PC-3 (cell line): ENCODE data around the gene SIRPG. TPM values are rescaled to one million over a fixed set of nuclear protein-coding genes. Genes with fewer than 3 reads are reported as not detected.
"Not testable (repeated sequence)": the region's sequence is repeated elsewhere in the genome, so short reads cannot be mapped to it uniquely, and the experiment has no call there.

ENCODE experiments used
- ATAC-seq: fragments of 200-7000 bp; cut with Tn5 transposase; 2 replicates; pipeline ENCODE4 v1.9.1; 2020; ENCODE audit warnings: mild to moderate bottlenecking, moderate library complexity
- BruUV-seq: library from RNA; stranded (reverse); fragments of 400-500 nt; replicated peaks from 2 replicates; lab custom pipeline; 2021; lab: Mats Ljungman, UMichigan
- CTCF ChIA-PET: fragments of 300-600 bp; sonication (Branson Sonifier 250); formaldehyde crosslinking; loops from one replicate; lab custom pipeline; 2022; ENCODE audit warnings: antibody characterized with exemption; lab: Charles Lee
- POLR2A ChIA-PET: fragments of 300-600 bp; sonication (Branson Sonifier 250); formaldehyde crosslinking; loops from one replicate; lab custom pipeline; 2022; ENCODE audit warnings: antibody characterized with exemption; ENCODE audit not compliant: unreplicated experiment; lab: Charles Lee
- DNase-seq: peaks from one replicate; pipeline ENCODE4 v3.0.0-alpha.2; 2015
- H2AFZ ChIP-seq: fragments of 300-600 bp; sonication (generic); 2 replicates; pipeline ENCODE4 v1.6.0; 2016; ENCODE audit warnings: antibody characterized with exemption, low read length
- H3F3A ChIP-seq: fragments of 300-600 bp; sonication (generic); one replicate; pipeline ENCODE4 v1.6.0; 2017; ENCODE audit warnings: antibody characterized with exemption, low read length, control low read depth, mild to moderate bottlenecking; ENCODE audit not compliant: unreplicated experiment
- H3K27ac ChIP-seq: fragments of 300-600 bp; sonication (generic); 2 replicates; pipeline ENCODE4 v1.5.1; 2016; ENCODE audit warnings: mild to moderate bottlenecking, low read length
- H3K27me3 ChIP-seq: fragments of 300-600 bp; sonication (generic); 2 replicates; pipeline ENCODE4 v1.6.1; 2016; ENCODE audit warnings: low read length, mixed read lengths
- H3K36me3 ChIP-seq: fragments of 300-600 bp; sonication (generic); 2 replicates; pipeline ENCODE4 v1.6.1; 2016; ENCODE audit warnings: low read depth, mixed run types, low read length, mixed read lengths
- H3K4me1 ChIP-seq: fragments of 300-600 bp; sonication (generic); 2 replicates; pipeline ENCODE4 v1.5.1; 2016; ENCODE audit warnings: low read length; ENCODE audit not compliant: insufficient read depth
- H3K4me2 ChIP-seq: fragments of 300-600 bp; sonication (generic); 2 replicates; pipeline ENCODE4 v1.6.0; 2016; ENCODE audit warnings: low read length
- H3K4me3 ChIP-seq: fragments of 300-600 bp; sonication (generic); 2 replicates; pipeline ENCODE4 v1.5.1; 2016; ENCODE audit warnings: mild to moderate bottlenecking, low read length, mixed read lengths
- H3K79me2 ChIP-seq: fragments of 300-600 bp; sonication (generic); 2 replicates; pipeline ENCODE4 v1.6.1; 2017; ENCODE audit warnings: low read length, mixed read lengths
- H3K9ac ChIP-seq: fragments of 300-600 bp; sonication (generic); 2 replicates; pipeline ENCODE4 v1.6.0; 2016; ENCODE audit warnings: mild to moderate bottlenecking, low read length
- H3K9me2 ChIP-seq: fragments of 300-600 bp; sonication (generic); replicated peaks from 2 replicates; pipeline ENCODE4 v1.6.1; 2016; ENCODE audit warnings: mixed run types, low read length, mixed read lengths
- H3K9me3 ChIP-seq: fragments of 300-600 bp; sonication (generic); 2 replicates; pipeline ENCODE4 v1.6.1; 2016; ENCODE audit warnings: low read length, mixed read lengths
- H4K20me1 ChIP-seq: fragments of 300-600 bp; sonication (generic); 2 replicates; pipeline ENCODE4 v1.6.1; 2016; ENCODE audit warnings: low read length, mixed read lengths
- EZH2 ChIP-seq: fragments of 300-600 bp; sonication (generic); IDR thresholded peaks from one replicate; pipeline ENCODE4 v1.6.1; 2017; ENCODE audit warnings: antibody characterized with exemption, mild to moderate bottlenecking, low read length; ENCODE audit not compliant: unreplicated experiment
- EZH2phosphoT487 ChIP-seq: fragments of 300-600 bp; sonication (generic); IDR thresholded peaks from 2 replicates; pipeline ENCODE4 v1.6.1; 2018; ENCODE audit warnings: mild to moderate bottlenecking, antibody characterized with exemption, low read length, borderline replicate concordance
- intact Hi-C: fragments of 100-400 bp; cut with micrococcal nuclease; formaldehyde crosslinking; loops from 2 replicates; pipeline ENCODE4 v1.9.0; 2023
- total RNA-seq: library from RNA; depleted of rRNA; stranded (reverse); fragments of >200 nt; gene quantifications from 2 replicates; pipeline ENCODE4 v1.2.3, GENCODE V29; 2014
- TF ChIP-seq, protein P1 (sequence below): fragments of 300-600 bp; sonication (generic); conservative IDR thresholded peaks from 2 replicates; pipeline ENCODE4 v1.5.1; 2017; ENCODE audit warnings: antibody characterized with exemption, low read depth, mild to moderate bottlenecking, low read length

The SIRPG gene
- total RNA-seq, 1 experiment from 2014 or later = not detected

DNA sequence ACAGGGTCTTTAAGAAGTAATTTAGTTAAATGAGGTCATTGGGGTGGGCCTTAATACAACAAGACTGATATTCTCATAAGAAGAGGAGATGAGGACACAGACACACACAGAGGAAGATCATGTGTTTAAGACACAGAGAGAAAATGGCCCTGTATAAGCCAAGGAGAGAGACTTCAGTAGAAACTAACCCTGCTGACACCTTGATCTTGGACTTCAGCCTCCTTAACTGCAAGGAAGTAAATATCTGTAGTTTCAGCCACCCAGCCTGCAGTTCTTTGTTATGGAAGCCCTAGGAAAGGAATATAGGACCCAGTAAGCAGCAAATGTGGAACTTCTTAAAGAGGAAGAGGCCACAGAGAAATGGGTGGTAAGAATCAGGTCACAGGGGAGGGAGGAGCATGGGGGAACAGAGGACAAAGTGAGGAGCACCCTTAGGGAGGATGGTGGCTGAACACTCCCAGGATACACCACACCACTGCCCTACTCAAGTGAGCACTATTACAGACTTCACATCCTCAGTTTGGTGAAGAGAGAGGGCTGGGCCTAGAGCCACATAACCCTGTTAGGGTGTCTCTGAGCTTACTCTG, 38.5 kb downstream of the SIRPG start:
- Histone ChIP-seq H3K36me3 (no peaks in the 10 kb centered on the region), H3K9me2 (no peaks in the 10 kb centered on the region), H3K79me2 (no peaks in the 10 kb centered on the region), H3K27ac (no peak overlapping the region), H3K27me3 (no peaks in the 10 kb centered on the region), H3K4me3 (no peak overlapping the region), H3K4me2 (no peak overlapping the region), H2AFZ (no peak overlapping the region), H4K20me1 (no peaks in the 10 kb centered on the region), H3K4me1 (peaks cover 15% of the 10 kb centered on the region), H3K9me3 (no peaks in the 10 kb centered on the region), H3F3A (no peaks in the 10 kb centered on the region), H3K9ac (no peak overlapping the region)
- no peak for ATAC-seq
- intact Hi-C loops = no loop called here
- DNase-seq = peak; percentile 1
- ChIA-PET CTCF (no interaction called here), POLR2A (no interaction called here)
- TF ChIP-seq EZH2 (no peak), EZH2phosphoT487 (no peak)
- TF ChIP-seq, protein P1, sequence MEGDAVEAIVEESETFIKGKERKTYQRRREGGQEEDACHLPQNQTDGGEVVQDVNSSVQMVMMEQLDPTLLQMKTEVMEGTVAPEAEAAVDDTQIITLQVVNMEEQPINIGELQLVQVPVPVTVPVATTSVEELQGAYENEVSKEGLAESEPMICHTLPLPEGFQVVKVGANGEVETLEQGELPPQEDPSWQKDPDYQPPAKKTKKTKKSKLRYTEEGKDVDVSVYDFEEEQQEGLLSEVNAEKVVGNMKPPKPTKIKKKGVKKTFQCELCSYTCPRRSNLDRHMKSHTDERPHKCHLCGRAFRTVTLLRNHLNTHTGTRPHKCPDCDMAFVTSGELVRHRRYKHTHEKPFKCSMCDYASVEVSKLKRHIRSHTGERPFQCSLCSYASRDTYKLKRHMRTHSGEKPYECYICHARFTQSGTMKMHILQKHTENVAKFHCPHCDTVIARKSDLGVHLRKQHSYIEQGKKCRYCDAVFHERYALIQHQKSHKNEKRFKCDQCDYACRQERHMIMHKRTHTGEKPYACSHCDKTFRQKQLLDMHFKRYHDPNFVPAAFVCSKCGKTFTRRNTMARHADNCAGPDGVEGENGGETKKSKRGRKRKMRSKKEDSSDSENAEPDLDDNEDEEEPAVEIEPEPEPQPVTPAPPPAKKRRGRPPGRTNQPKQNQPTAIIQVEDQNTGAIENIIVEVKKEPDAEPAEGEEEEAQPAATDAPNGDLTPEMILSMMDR = no peak
- no TSS peak for BruUV-seq

DNA sequence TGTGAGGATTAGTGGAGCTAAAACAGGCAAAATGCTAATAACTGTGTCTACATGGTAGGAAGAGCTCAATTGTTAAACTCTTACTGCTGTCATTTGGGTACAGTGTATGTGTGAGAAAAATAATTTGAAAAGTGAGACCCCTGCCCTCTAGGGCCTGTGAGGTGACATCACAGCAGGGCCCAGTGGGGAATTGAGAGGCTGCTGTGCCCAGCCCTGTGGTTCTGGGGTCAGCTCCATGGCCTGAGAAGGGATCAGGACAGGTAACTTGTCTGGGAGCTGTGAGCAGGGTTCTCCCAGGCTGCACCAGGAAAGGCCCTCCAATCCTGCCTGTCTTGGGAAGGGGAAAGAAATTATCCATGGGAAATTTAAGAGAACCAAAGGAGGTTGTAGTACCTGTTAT, 39.1 kb downstream of the SIRPG start:
- no peak overlapping the region for H3K27ac ChIP-seq
- ATAC-seq (no peak), DNase-seq (peak; percentile 1)
- no TSS peak for BruUV-seq
- intact Hi-C loops = no loop called here
- ChIA-PET CTCF (no interaction called here), POLR2A (no interaction called here)
- no peaks in the 10 kb centered on the region for H3K27me3 ChIP-seq
- H3K36me3 ChIP-seq = no peaks in the 10 kb centered on the region
- no peak overlapping the region for H3K9ac ChIP-seq
- H3K79me2 ChIP-seq = no peaks in the 10 kb centered on the region
- H3K9me2 ChIP-seq = no peaks in the 10 kb centered on the region
- peaks cover 13% of the 10 kb centered on the region for H3K4me1 ChIP-seq
- H4K20me1 ChIP-seq = no peaks in the 10 kb centered on the region
- TF ChIP-seq EZH2 (no peak), EZH2phosphoT487 (no peak)
- TF ChIP-seq, protein P1 = no peak
- no peaks in the 10 kb centered on the region for H3F3A ChIP-seq
- no peak overlapping the region for H3K4me3 ChIP-seq
- H2AFZ ChIP-seq = no peak overlapping the region
- no peak overlapping the region for H3K4me2 ChIP-seq
- no peaks in the 10 kb centered on the region for H3K9me3 ChIP-seq

DNA sequence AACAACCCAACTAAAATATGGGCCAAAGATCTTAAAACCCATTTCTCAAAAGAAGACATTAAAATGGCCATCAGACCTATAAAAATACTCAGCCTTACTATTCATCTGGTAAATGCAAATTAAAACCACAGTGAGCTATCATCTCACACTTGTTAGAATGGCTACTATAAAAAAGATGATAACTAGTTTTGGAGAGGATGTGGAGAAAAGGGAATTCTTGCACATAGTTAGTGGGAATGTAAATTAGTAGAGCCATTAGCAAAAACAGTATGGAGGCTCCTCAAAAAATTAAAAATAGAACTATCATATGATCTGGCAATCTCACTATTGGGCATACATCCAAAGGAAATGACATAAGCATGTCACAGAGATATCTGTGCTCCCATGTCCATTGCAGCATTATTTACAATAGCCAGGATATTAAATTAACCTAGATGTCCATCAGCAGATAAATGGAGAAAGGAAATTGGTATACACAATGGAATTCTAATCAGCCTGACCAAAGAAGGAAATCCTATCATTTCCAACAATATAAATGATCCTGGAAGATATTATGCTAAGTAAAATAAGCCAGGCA, 40.6 kb downstream of the SIRPG start:
- no peaks in the 10 kb centered on the region for H3F3A ChIP-seq
- CTCF ChIA-PET = no interaction called here
- H3K4me3 ChIP-seq = no peak overlapping the region
- H3K4me1 ChIP-seq = peaks cover 13% of the 10 kb centered on the region
- DNase-seq (peak; percentile 58), ATAC-seq (peak; percentile 66)
- no peak overlapping the region; the same call in 1 of the 2 replicates for H3K9ac ChIP-seq
- H3K36me3 ChIP-seq = no peaks in the 10 kb centered on the region
- peak overlapping the region; percentile 5; the same call in 1 of the 2 replicates for H2AFZ ChIP-seq
- intact Hi-C loops = no loop called here
- TF ChIP-seq EZH2phosphoT487 (no peak), EZH2 (no peak)
- TF ChIP-seq, protein P1 = no peak
- no peaks in the 10 kb centered on the region for H3K9me2 ChIP-seq
- POLR2A ChIA-PET = no interaction called here
- BruUV-seq = no TSS peak
- peak overlapping the region; percentile 57 for H3K27ac ChIP-seq
- no peaks in the 10 kb centered on the region for H4K20me1 ChIP-seq
- H3K79me2 ChIP-seq = no peaks in the 10 kb centered on the region
- no peak overlapping the region for H3K4me2 ChIP-seq
- no peaks in the 10 kb centered on the region for H3K27me3 ChIP-seq
- no peaks in the 10 kb centered on the region for H3K9me3 ChIP-seq

DNA sequence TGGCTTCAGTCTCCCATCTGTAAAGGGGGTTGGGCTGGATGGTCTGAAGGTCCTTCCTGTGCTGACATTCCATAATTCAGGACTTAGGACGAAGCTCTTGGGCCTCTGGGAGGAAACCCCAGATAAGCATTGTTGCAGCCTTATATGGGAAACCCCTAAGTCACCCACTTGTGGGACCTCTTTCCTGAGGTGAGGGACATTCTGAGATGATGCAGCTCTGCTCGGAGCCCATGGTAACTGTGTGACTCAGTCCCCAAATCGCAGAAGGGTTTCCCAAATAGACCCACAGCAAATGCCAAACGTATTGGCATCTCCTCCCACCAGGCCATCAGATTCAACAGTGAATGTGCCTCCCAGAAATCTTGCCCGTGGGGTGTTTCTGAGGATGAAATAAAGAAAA, 47.2 kb downstream of the SIRPG start:
- H3K27me3 ChIP-seq, H3K9ac ChIP-seq, H3K27ac ChIP-seq, H3K9me2 ChIP-seq, H3F3A ChIP-seq, H3K36me3 ChIP-seq, POLR2A ChIA-PET, H3K4me3 ChIP-seq, H2AFZ ChIP-seq, H4K20me1 ChIP-seq, CTCF ChIA-PET, H3K79me2 ChIP-seq, H3K4me1 ChIP-seq, intact Hi-C loops, ATAC-seq, H3K4me2 ChIP-seq, DNase-seq, H3K9me3 ChIP-seq, BruUV-seq: not testable (repeated sequence)
